ENCODE measurements around the gene ZNF785. TPM values are rescaled to one million over a fixed set of nuclear protein-coding genes. Genes with fewer than 3 reads are reported as not detected.

ZNF785 gene
- total RNA-seq, 1 donor from 2014 or later = 9.3 TPM

DNA sequence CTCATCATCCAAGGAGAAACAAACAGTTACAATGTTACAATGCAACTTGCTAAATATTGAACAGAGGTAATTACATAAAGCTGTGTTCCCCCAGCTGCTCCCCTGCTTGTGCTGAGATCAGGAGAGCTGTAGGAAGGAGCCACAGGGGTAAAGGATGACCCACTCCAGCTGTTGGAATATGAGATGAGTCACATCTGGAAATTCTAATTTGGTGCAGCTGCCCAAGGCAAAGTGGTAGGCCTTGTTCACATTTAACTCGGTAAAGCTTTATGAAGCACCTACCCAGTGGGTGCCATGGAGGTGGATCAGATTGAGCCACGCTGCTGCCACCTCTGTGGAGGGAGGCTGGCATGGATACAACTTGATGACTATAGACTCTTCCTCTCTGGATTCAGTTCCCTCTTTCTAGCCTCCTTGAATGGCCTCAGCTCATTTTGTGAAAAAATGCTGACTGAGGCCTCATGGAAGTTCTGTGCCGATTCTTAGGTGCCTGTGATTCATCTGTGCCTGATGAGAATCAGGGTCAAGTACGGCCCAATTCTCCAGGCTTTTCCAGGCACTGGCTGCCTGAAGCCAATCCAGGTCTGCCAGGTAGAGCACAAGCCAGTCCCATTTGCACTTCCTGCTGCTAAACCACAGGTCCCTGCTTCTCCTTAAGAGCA, 17.2 kb upstream of the ZNF785 start:
- no peak for TF ChIP-seq EZH2 (IDR thresholded peaks at IDR 0.05; ENCODE audit: insufficient read depth, low read length)
- TF ChIP-seq, protein P1, sequence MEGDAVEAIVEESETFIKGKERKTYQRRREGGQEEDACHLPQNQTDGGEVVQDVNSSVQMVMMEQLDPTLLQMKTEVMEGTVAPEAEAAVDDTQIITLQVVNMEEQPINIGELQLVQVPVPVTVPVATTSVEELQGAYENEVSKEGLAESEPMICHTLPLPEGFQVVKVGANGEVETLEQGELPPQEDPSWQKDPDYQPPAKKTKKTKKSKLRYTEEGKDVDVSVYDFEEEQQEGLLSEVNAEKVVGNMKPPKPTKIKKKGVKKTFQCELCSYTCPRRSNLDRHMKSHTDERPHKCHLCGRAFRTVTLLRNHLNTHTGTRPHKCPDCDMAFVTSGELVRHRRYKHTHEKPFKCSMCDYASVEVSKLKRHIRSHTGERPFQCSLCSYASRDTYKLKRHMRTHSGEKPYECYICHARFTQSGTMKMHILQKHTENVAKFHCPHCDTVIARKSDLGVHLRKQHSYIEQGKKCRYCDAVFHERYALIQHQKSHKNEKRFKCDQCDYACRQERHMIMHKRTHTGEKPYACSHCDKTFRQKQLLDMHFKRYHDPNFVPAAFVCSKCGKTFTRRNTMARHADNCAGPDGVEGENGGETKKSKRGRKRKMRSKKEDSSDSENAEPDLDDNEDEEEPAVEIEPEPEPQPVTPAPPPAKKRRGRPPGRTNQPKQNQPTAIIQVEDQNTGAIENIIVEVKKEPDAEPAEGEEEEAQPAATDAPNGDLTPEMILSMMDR (IDR thresholded peaks at IDR 0.05; ENCODE audit: insufficient read depth, low read depth, low read length) = no peak
- H3K9me3 Mint-ChIP-seq (ENCODE audit: unreplicated experiment) = peaks cover 3% of the 10 kb centered on the region
- peaks cover 11% of the 10 kb centered on the region for H3K4me1 Mint-ChIP-seq (ENCODE audit: low read depth, unreplicated experiment)
- peaks cover 11% of the 10 kb centered on the region for H3K36me3 Mint-ChIP-seq (ENCODE audit: low read depth, unreplicated experiment)
- no peak overlapping the region for H3K27ac Mint-ChIP-seq (ENCODE audit: unreplicated experiment)
- H3K27me3 Mint-ChIP-seq (ENCODE audit: low read depth, unreplicated experiment) = no peaks in the 10 kb centered on the region
- H3K4me3 Mint-ChIP-seq (ENCODE audit: unreplicated experiment) = no peak overlapping the region
- Histone ChIP-seq H3K79me2 (ENCODE audit: insufficient read depth, low read length) (no peaks in the 10 kb centered on the region), H3K36me3 (ENCODE audit: insufficient read depth, low read length) (peaks cover 7% of the 10 kb centered on the region), H3K27ac (ENCODE audit: low read depth, low read length) (no peak overlapping the region), H3K4me2 (ENCODE audit: low read length) (no peak overlapping the region), H3K27me3 (ENCODE audit: insufficient read depth, low read length) (no peaks in the 10 kb centered on the region), H3K9me3 (ENCODE audit: insufficient read depth, low read depth, low read length) (no peaks in the 10 kb centered on the region), H3K9ac (ENCODE audit: low read length) (no peak overlapping the region), H3K4me3 (ENCODE audit: insufficient read depth, low read depth, low read length) (no peak overlapping the region), H4K20me1 (ENCODE audit: insufficient read depth, low read length) (no peaks in the 10 kb centered on the region), H3K4me1 (ENCODE audit: insufficient read depth, low read length) (peaks cover 6% of the 10 kb centered on the region), H2AFZ (ENCODE audit: low read depth, low read length) (no peak overlapping the region)
- FAIRE-seq = no peak
- DNase-seq (ENCODE audit: low read depth) = no peak

DNA sequence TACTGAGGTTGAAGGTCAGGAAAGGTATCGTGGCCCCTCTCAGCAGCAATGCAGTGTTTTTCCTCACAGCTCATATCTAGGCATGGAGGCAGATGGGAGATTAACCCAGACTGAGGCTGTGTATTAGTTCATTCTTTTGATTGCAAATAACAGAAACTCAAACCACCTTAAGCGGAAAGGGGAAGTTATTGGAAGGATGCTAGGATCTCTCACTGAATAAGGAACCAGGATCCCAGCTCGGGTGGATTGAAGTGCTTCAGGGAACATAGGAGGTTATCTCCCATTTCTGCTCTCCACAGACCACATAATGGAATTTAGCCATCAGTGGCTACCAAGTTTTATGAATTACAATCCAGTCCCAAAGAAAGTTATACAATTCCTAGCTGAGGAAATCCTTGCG, 16.5 kb upstream of the ZNF785 start:
- FAIRE-seq (no peak), DNase-seq (ENCODE audit: low read depth) (no peak)
- H3K9ac ChIP-seq (ENCODE audit: low read length) = no peak overlapping the region
- Mint-ChIP-seq H3K4me1 (ENCODE audit: low read depth, unreplicated experiment) (peaks cover 11% of the 10 kb centered on the region), H3K9me3 (ENCODE audit: unreplicated experiment) (peaks cover 3% of the 10 kb centered on the region), H3K27me3 (ENCODE audit: low read depth, unreplicated experiment) (no peaks in the 10 kb centered on the region), H3K4me3 (ENCODE audit: unreplicated experiment) (peak overlapping the region; percentile 17), H3K36me3 (ENCODE audit: low read depth, unreplicated experiment) (peaks cover 11% of the 10 kb centered on the region), H3K27ac (ENCODE audit: unreplicated experiment) (no peak overlapping the region)
- H3K4me1 ChIP-seq (ENCODE audit: insufficient read depth, low read length) = peaks cover 6% of the 10 kb centered on the region
- peaks cover 7% of the 10 kb centered on the region for H3K36me3 ChIP-seq (ENCODE audit: insufficient read depth, low read length)
- no peaks in the 10 kb centered on the region for H3K79me2 ChIP-seq (ENCODE audit: insufficient read depth, low read length)
- TF ChIP-seq, protein P1 (IDR thresholded peaks at IDR 0.05; ENCODE audit: insufficient read depth, low read depth, low read length) = no peak
- TF ChIP-seq EZH2 (IDR thresholded peaks at IDR 0.05; ENCODE audit: insufficient read depth, low read length) = no peak
- H4K20me1 ChIP-seq (ENCODE audit: insufficient read depth, low read length) = no peaks in the 10 kb centered on the region
- H3K9me3 ChIP-seq (ENCODE audit: insufficient read depth, low read depth, low read length) = no peaks in the 10 kb centered on the region
- H2AFZ ChIP-seq (ENCODE audit: low read depth, low read length) = no peak overlapping the region
- no peaks in the 10 kb centered on the region for H3K27me3 ChIP-seq (ENCODE audit: insufficient read depth, low read length)
- H3K4me3 ChIP-seq (ENCODE audit: insufficient read depth, low read depth, low read length) = no peak overlapping the region
- no peak overlapping the region for H3K27ac ChIP-seq (ENCODE audit: low read depth, low read length)
- H3K4me2 ChIP-seq (ENCODE audit: low read length) = no peak overlapping the region

DNA sequence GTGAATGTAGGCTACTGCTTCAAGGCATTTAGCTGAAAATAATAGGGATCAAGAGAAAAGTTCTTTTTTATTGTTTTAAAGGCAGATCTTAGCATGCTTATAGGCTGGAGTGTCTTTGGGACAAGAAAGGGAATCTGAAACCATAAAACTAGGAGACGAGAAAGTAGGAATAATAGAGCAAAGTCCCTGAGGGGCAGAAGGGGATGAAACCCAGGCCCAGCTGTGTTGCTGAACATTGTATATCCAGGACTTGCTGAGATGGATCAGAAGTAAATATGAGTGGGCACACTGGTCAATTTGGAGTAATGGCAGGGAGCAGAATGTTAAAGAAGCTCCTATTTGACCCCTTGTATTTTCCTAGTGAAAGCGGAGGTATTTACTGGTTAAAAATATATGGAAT, 15.4 kb upstream of the ZNF785 start:
- Mint-ChIP-seq H3K36me3 (ENCODE audit: low read depth, unreplicated experiment) (peaks cover 11% of the 10 kb centered on the region), H3K4me3 (ENCODE audit: unreplicated experiment) (no peak overlapping the region), H3K27ac (ENCODE audit: unreplicated experiment) (no peak overlapping the region), H3K4me1 (ENCODE audit: low read depth, unreplicated experiment) (peaks cover 11% of the 10 kb centered on the region), H3K9me3 (ENCODE audit: unreplicated experiment) (peaks cover 3% of the 10 kb centered on the region), H3K27me3 (ENCODE audit: low read depth, unreplicated experiment) (no peaks in the 10 kb centered on the region)
- no peak overlapping the region for H3K9ac ChIP-seq (ENCODE audit: low read length)
- peaks cover 6% of the 10 kb centered on the region for H3K4me1 ChIP-seq (ENCODE audit: insufficient read depth, low read length)
- FAIRE-seq (no peak), DNase-seq (ENCODE audit: low read depth) (no peak)
- H3K79me2 ChIP-seq (ENCODE audit: insufficient read depth, low read length) = no peaks in the 10 kb centered on the region
- H3K36me3 ChIP-seq (ENCODE audit: insufficient read depth, low read length) = peaks cover 7% of the 10 kb centered on the region
- no peaks in the 10 kb centered on the region for H3K9me3 ChIP-seq (ENCODE audit: insufficient read depth, low read depth, low read length)
- H3K4me2 ChIP-seq (ENCODE audit: low read length) = no peak overlapping the region
- H3K4me3 ChIP-seq (ENCODE audit: insufficient read depth, low read depth, low read length) = no peak overlapping the region
- TF ChIP-seq, protein P1 (IDR thresholded peaks at IDR 0.05; ENCODE audit: insufficient read depth, low read depth, low read length) = no peak
- TF ChIP-seq EZH2 (IDR thresholded peaks at IDR 0.05; ENCODE audit: insufficient read depth, low read length) = no peak
- H2AFZ ChIP-seq (ENCODE audit: low read depth, low read length) = no peak overlapping the region
- H4K20me1 ChIP-seq (ENCODE audit: insufficient read depth, low read length) = no peaks in the 10 kb centered on the region
- no peaks in the 10 kb centered on the region for H3K27me3 ChIP-seq (ENCODE audit: insufficient read depth, low read length)
- no peak overlapping the region for H3K27ac ChIP-seq (ENCODE audit: low read depth, low read length)

All from astrocyte (in vitro differentiated cells and primary cell).